GM18858 (cell line): ENCODE data around the gene TMX1.
A peak's percentile ranks its signal among the peaks of the same experiment; 100 is the strongest.

Source experiments
- ATAC-seq: cut with Tn5 transposase; IDR thresholded peaks from one replicate; pipeline ENCODE4 v1.9.1; 2021; ENCODE audit not compliant: unreplicated experiment

The TMX1 gene

GRCh38 chr14:51242545-51243490 is 2.8 kb downstream of the TMX1 start:
- no peak for ATAC-seq

DNA sequence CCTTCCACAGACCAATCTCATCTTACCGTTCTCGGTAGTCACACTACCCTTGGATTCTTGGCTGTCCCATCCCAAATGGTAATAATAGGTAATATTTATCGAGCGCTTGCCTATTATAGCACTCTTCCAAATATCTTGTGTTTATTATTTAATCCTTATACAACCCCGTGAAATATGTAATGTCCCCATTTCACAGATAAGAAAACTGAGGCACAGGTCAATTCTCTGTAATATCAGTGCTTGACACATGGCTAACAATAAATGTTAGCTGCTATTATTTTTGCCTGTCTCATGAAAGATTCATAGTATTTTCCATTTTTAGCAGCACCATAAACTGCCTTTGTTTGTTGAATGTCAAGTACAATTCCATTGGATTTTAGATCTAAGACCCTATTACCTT is 4.5 kb downstream of the TMX1 start:
- no peak for ATAC-seq

DNA sequence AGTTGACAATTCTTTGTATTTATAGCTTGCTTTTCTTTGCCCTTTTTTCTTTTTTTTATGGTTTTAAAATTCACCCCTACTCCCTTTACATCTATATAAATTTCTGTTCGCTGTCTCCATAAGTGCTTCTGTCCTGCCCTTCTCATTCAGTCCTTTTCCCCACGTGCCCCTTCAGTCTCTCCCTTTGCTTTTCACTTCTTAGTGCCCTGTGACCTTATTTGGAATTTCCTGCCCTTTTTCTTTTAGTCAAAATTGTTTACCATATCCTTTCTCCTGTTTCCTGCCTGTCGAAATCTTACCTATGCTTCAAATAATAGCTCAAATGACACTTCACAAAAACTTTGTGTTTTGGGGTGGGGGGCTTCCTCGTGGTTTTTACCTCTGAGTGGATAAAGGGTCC is 6.0 kb downstream of the TMX1 start:
- no peak for ATAC-seq

GRCh38 chr14:51248016-51248987 is 8.3 kb downstream of the TMX1 start:
- ATAC-seq, result peak; percentile 76

DNA sequence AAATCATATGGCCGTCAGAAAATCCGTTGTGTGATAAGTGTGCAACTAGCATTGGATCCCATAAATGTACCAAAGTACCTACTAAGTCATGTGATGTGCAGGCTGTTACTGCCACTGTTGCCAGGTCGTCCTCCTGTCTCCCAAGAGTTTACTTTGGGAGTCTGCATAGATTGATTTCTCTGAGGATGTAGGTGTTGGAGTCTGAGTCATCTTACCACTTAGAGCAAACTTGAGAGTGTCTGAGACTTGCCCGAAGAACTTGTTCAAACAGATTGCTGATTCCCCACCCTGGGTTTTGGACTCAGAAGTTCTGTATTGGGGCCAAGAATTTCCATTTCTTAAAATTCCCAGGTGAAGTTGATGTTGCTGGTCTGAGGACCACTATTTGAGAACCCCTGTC is 11.4 kb downstream of the TMX1 start:
- ATAC-seq, result no peak

DNA sequence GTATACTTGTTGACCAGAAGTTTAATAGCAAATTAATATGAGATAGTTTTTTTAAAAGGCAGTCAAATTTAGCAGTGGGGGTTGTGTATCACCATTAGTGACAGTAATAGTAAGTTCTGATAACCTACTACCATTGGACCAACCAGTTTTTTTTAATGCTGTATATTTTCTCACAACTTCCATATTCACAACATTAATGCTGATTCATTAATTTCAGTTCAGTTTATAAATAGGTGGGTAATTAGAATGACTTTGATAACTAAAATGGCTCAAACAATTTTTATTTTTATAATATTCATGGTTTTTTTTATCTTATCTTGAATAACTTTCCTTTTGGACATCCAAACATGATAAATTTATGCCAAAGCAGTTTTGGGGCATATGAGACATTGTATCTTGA is 13.8 kb downstream of the TMX1 start:
- ATAC-seq, result no peak

DNA sequence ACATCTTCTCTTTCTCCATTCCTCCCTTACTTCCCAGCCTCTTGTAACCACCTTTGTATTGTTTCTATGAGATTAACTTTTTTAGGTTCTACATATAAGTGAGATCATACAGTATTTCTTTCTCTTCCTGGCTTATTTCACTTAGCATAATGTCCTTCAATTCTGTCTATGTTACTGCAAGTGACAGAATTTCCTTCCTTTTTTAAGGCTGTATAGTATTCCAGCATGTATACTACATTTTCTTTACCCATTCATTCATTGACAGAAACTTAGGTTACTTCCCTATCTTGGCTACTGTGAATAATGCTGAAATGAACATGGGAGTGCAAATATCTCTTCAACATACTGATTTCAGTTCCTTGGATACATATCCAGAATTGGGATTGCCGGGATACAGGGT is 18.2 kb downstream of the TMX1 start:
- no peak for ATAC-seq

- no peak for ATAC-seq
Observed at GRCh38 chr14:51258788-51259187, 18.7 kb downstream of the TMX1 start.

- ATAC-seq, result no peak
Observed at GRCh38 chr14:51260225-51260624, 20.2 kb downstream of the TMX1 start.

DNA sequence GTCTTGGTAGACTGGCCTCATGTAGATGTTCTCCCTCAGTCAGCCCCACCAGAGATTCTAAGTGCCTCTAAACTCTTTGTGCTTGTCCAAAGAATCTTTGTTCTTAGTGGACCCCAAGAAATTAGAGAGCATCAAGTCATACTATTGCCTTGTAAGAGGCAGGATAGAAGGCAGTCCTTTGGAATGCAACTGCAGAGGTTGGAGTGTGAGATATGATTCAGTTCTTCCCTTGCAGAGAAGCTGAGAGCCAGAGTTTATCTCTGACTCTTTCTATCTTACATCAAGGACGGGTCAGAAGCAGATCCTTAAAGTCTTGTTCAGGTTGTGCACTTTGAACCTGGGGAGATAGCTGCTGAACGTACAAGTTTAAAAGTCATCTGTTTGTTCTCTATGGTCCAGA is 21.1 kb downstream of the TMX1 start:
- no peak for ATAC-seq

DNA sequence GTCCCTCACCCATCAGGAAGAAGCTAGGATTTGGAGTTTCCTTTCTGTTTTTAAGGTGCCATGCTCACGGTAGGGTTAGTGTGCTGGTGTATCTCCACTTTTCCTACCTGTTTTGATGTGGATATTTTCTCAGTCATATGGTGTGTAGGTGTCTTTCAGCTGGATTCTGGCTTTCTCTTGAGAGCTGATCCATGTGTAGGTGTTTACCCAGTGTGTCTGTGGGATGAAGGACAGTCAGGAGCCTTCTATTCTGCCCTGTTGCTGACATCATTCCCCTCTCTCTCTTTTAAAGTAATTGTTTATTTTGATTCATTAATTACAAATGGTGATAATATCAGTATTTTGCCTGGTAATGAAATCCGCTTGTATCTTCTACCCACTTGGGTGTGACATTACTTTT is 22.8 kb downstream of the TMX1 start:
- ATAC-seq, result no peak

DNA sequence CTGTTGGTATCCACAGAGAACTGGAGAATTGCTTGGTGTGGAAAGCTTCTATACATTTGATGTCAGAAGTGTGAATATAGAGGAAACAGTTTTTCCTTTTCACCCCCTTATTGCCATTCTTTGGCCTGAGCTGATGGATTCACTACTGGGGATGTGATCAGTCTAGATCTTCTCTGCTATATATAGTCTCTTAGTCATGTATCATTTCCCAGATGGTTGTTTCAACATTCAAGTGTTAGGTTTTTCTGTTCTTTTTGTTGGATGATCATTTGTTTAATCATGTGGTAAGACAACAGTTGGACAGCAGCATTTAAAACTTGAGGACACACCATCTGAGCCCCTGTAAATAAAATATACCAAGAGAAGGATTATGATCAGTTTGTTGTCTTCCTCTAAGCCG is 29.6 kb downstream of the TMX1 start:
- no peak for ATAC-seq

DNA sequence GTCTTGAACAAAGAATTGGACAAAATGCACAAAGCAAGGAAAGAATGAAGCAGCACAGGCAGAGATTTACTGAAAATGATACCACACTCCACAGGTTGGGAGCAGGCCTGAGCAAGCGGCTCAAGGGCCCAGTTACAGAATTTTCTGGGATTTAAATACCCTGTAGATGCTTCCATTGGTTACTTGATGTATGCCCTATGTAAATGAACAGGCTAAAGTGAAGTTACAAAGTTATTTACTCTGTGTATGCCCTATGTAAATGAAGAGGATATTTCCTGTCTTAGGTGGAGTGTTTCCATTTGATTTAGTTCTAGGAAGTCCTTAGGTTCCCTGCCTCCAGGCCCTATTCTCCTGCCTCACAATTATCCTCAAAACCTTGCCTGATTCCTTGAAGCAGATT is 36.6 kb downstream of the TMX1 start:
- no peak for ATAC-seq

DNA sequence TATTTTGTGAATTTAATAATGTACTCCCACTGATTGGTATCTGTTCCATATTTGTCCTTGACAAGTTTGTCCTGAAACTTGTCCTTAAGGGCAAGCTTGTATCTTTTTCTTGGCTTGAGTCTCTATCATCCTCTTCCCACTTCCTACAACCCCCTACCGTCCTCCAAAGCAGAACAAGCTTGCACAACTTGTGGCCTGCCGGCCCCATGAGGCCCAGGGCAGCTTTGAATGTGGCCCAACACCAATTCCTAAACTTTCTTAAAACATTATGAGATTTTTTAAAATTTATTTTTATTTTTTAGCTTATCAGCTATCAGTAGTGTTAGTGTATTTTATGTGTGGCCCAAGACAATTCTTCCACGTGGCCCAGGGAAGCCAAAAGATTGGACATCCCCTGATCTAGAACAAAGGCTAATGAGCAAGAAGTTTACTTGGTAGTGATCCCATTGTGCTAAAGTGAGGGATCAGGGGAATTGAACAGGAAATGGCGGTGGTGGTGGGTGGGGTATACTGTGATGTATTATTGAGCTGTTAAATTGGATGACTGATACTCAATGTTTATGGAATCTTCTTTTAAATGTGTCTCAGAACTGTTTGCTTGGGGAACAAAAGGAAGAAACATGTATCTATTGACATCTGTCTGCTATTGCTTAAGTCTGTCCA is 37.8 kb downstream of the TMX1 start:
- ATAC-seq, result no peak

DNA sequence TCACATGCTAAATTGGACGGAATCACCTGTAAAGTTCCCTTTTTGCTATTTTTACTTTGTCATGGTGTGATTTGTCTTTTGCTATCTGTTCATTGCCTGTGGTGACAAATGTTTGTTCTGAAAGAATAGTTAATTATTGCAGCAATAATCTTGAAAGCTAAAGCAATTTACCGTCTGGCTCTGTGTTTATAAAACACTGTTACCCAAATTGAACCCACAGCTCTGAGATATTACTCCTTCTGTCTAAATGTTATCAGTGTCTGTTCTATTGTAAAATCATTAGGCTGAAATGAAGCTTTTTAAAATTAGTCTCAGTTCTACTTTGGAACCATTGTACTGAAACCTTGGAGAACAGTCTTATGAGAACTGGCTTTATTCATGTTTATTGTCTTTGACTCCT is 42.5 kb downstream of the TMX1 start:
- no peak for ATAC-seq

GRCh38 chr14:51283402-51284085 is 43.5 kb downstream of the TMX1 start:
- no peak for ATAC-seq

GRCh38 chr14:51284241-51284640 is 44.2 kb downstream of the TMX1 start:
- ATAC-seq, result no peak

DNA sequence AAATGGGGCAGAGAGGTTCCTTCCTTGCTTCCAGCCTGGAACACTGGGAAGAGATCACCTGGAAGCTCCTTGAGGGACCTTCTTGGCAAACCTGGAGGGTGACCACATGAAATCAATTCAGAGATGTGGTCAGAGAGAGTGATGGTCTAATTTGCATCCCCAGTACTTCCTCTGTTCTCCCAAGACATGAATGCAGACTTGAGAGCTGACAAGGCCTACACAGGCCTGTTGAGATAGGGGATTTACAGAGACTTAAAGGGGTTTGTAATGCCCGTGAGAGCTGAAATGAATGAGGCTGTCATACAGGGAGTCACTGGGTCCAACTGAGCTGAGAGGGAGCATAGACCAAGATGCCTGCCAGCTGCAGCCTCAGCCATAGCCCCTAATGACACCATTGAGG is 45.1 kb downstream of the TMX1 start:
- ATAC-seq, result peak; percentile 64

GRCh38 chr14:51289169-51289568 is 49.1 kb downstream of the TMX1 start:
- ATAC-seq, result no peak

DNA sequence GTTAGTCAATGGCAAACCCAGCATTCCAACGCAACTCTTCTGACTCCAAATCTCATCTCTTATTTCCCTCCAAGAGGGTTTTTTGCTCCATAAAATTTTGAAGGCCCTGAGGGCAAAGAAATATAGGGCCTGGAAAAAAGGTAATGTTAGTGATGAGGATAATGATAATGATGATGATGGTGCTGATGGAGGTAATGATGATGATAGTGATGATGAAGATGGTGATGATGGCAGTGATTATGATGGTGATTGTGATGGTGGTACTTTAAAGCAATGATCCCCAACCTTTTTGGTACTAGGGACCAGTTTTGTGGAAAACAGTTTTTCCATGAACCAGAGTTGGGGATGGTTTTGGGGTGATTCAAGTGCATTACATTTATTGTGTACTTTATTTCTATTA is 50.1 kb downstream of the TMX1 start:
- ATAC-seq, result no peak

- no peak for ATAC-seq
Observed at GRCh38 chr14:51291016-51291415, 51.0 kb downstream of the TMX1 start.
